HG02943 (cell line): ENCODE data around the gene PPP2CA.
"Not testable (repeated sequence)": the region's sequence is repeated elsewhere in the genome, so short reads cannot be mapped to it uniquely, and the experiment has no call there.

Experiments used
- ATAC-seq: cut with Tn5 transposase; IDR thresholded peaks from one replicate; pipeline ENCODE4 v1.9.1; 2021; ENCODE audit warnings: mild to moderate bottlenecking, low read depth, moderate library complexity; ENCODE audit not compliant: unreplicated experiment

PPP2CA gene

GRCh38 chr5:134225780-134226440 lies at the start of gene PPP2CA:
Gene PPP2CA, minus strand, starts transcription at chr5:134226073. Its CDS starts 212 bp downstream, at chr5:134225861.
- peak; percentile 72 for ATAC-seq

DNA sequence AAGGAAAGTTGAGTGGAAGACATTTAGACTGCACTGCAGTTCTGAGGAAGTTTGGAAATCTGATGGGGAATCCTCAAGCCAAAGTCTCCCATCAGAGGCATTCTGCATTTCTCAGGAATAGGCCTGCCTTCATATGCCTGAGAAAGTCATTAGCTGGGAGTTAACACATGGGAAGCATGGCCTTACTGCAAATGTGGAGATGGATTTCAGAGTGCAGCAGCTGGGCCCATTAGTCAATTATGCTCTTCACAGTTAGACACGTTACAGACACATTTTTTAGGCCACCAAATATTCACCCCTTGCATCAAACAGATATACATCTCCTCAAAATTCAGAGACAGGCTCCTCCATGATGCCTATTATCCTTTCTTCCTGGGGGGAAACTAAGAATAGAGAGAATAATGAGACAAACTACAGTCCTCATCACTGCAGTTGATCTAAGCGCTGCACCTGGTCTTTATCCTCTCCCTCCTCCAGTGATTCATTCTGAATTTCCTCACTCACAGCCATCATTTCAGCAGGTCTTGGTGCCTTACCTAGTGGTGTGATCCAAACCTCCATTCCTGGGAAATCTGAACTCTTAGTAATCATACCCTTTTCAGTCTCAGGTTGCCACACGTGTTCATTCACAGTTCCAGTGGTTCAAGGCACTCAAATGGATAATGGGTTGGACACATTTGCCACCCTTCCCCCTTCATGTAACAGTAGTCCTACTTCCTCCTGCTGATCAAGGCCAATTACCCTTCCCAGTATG lies 47.9 kb upstream of the PPP2CA start:
- no peak for ATAC-seq

DNA sequence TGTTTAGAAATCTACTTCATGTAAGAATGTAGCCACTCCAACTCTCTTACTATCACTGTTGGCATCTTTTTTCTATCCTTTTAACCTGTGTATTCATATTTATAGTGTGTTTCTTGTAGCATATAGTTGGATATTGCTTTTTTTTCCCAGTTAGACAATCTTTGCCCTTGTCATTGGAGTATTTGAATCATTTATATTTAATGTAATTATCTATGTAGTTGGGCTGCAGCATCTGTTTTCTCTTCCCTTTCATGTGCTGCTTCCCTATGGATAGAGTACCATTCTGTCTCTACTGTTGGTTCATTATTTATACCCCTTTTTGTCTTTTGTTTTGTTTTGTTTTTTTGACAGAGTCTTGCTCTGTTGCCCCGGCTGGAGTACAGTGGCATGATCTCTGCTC lies 45.2 kb upstream of the PPP2CA start:
- no peak for ATAC-seq

GRCh38 chr5:134268919-134269318 lies 43.0 kb upstream of the PPP2CA start:
- no peak for ATAC-seq

- ATAC-seq = no peak
These were observed 42.2 kb upstream of the PPP2CA start for GRCh38 chr5:134268019-134268601.

DNA sequence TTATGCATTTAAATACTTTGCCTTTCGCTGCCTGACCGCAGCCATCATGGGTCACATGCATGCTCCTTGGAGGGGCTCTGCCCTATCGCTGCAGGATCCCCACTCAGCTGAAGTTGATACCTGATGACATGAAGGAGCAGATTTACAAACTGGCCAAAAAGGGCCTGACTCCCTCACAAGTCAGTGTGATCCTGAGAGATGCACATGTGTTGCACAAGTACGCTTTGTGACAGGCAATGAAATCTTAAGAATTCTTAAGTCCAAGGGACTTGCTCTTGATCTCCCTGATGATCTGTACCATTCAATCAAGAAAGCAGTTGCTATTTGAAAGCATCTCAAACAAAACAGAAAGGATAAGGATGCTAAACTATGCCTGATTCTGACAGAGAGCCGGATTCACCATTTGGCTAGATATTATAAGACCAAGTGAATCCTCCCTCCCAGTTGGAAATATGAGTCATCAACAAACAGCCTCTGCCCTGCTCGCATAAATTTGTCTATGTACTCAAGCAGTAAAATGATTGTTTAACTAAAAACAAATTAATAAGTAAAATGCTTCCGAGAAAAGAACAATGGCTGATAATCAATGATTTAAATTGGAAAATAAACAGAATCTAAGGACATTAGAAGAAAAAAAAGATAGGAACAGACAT lies 41.6 kb upstream of the PPP2CA start:
- no peak for ATAC-seq

DNA sequence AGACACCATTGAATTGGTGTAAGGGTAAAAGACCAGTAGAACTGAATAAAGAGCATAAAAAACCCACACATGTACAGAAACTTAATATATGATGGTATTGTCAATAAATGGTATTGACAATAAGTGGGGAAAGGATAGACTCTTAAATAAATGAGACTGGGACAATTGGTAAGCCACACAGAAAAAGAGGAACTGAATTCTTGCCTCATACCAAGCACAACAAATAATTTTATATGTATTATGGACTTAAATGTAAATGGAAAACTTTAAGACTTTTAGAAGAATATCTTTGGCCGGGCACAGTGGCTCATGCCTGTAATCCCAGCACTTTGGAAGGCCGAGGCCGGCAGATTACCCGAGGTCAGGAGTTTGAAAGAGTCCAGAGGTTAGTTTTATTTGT lies 37.9 kb upstream of the PPP2CA start:
- no peak for ATAC-seq

GRCh38 chr5:134262629-134263028 lies 36.8 kb upstream of the PPP2CA start:
- not testable (repeated sequence) for ATAC-seq

GRCh38 chr5:134258896-134259295 lies 33.0 kb upstream of the PPP2CA start:
- no peak for ATAC-seq

- no peak for ATAC-seq
These were observed 31.3 kb upstream of the PPP2CA start for GRCh38 chr5:134257176-134257575.

- ATAC-seq = no peak
These were observed 29.7 kb upstream of the PPP2CA start for GRCh38 chr5:134255418-134256150.

GRCh38 chr5:134253368-134254153 lies 27.7 kb upstream of the PPP2CA start:
- ATAC-seq = not testable (repeated sequence)

- ATAC-seq = no peak
These were observed 26.8 kb upstream of the PPP2CA start for GRCh38 chr5:134252671-134253070.

DNA sequence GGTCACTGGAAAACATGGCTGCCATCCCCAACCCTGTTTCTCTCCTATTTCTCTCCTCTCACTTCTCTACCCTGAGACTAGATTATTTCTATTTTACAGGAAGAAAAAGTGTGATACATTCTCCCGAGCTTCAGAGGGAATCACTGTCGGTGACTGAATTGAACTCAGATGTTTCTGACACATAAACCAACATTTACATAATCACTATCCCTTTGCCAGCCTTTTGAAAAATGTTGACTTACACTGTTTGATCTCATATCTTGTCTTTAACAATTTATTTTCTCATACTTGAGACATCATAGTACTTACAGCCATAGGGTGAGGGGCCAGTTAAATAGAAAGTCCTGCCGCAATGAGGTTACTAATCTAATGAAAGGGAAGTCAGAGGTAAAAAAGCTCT lies 25.1 kb upstream of the PPP2CA start:
- no peak for ATAC-seq

- ATAC-seq = no peak
These were observed 23.9 kb upstream of the PPP2CA start for GRCh38 chr5:134249469-134250379.

GRCh38 chr5:134248256-134248655 lies 22.4 kb upstream of the PPP2CA start:
- ATAC-seq = no peak

DNA sequence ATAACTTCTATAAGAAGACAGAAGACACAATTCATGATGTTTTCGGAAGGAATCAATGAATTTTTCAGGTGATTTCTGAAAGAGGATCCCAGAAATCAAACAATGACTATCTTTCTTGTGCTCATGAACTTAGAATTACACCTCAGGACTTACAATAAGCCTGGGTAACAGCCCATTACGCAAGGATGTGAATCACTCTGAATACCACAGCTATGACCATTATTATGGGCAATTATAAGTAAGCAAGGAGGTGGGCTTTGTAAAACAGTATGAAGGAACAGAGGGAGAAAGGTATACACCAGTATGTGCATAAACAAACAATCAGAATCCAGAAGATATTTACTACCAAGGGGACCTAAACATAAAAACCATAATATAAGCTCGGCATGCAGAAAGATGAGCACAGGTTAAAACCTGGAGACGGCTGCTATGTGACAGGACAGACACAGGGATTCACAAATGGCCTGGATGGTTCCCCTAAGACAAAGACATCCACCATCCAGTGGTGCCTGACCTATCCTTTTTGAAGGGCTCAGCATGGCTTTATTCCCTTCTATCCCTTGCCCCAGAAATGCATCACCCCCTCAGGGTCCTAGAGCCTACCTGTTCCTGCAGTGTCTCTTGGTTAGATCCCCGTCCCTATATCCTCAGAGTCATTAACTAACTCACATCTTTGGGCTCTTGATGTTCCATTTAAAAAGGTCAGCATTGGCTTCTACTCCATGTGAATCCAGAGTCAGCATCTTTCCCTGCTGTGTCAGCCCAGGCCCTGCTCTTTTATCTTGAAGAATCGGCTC lies 21.8 kb upstream of the PPP2CA start:
- ATAC-seq = no peak
